ENCODE results near the gene SF3B4.
"Not testable (repeated sequence)": the region's sequence is repeated elsewhere in the genome, so short reads cannot be mapped to it uniquely, and the experiment has no call there.

The SF3B4 gene

GRCh38 chr1:149888247-149888998 lies 39.2 kb downstream of the SF3B4 start:
- peak; percentile 71 for TF ChIP-seq CTCF (conservative IDR thresholded peaks at IDR 0.05; ENCODE audit: low read length)
- DNase-seq (ENCODE audit: low read depth): peak; percentile 83
- H3K4me3 ChIP-seq (ENCODE audit: low read length): peak overlapping the region; percentile 79

GRCh38 chr1:149887456-149888246 lies 40.0 kb downstream of the SF3B4 start:
- peak; percentile 99 for DNase-seq (ENCODE audit: low read depth)
- TF ChIP-seq CTCF (conservative IDR thresholded peaks at IDR 0.05; ENCODE audit: low read length): no peak

GRCh38 chr1:149887196-149887455 lies 40.5 kb downstream of the SF3B4 start:
- not testable (repeated sequence) for DNase-seq (ENCODE audit: low read depth)
- H3K4me3 ChIP-seq (ENCODE audit: low read length): peak overlapping the region; percentile 79

More at GRCh38 chr1:149887456-149888246, 40.0 kb downstream of the SF3B4 start:
- H3K4me3 ChIP-seq (ENCODE audit: low read length): peak overlapping the region; percentile 79

GRCh38 chr1:149886396-149887195 lies 41.0 kb downstream of the SF3B4 start:
- peak; percentile 100 for DNase-seq (ENCODE audit: low read depth)
- no peak for TF ChIP-seq CTCF (conservative IDR thresholded peaks at IDR 0.05; ENCODE audit: low read length)
- H3K4me3 ChIP-seq (ENCODE audit: low read length): peak overlapping the region; percentile 80

- peak; percentile 44 for DNase-seq (ENCODE audit: low read depth)
- H3K4me3 ChIP-seq (ENCODE audit: low read length): peak overlapping the region; percentile 80
Observed at GRCh38 chr1:149886121-149886395, 41.5 kb downstream of the SF3B4 start.

GRCh38 chr1:149885339-149886120 lies 42.1 kb downstream of the SF3B4 start:
- peak; percentile 80 for DNase-seq (ENCODE audit: low read depth)
- peak overlapping the region; percentile 80 for H3K4me3 ChIP-seq (ENCODE audit: low read length)
- no peak for TF ChIP-seq CTCF (conservative IDR thresholded peaks at IDR 0.05; ENCODE audit: low read length)

- TF ChIP-seq CTCF (conservative IDR thresholded peaks at IDR 0.05; ENCODE audit: low read length): no peak
- peak overlapping the region; percentile 80 for H3K4me3 ChIP-seq (ENCODE audit: low read length)
- DNase-seq (ENCODE audit: low read depth): peak; percentile 5
Observed at GRCh38 chr1:149884433-149885338, 42.9 kb downstream of the SF3B4 start.

All from AG10803 (cell line).